Liver (tissue), 3 donors: Measurements from ENCODE around the gene PEX5.
A peak's percentile ranks its signal among the peaks of the same experiment; 100 is the strongest.

ENCODE experiments used
- GABPA ChIP-seq, 2 donors: IDR thresholded peaks in 1 of 2; conservative IDR thresholded peaks in 1 of 2; 2 replicates each; pipeline ENCODE4 v1.6.1; 2016; ENCODE audit warnings: antibody characterized with exemption in 2 of 2, mild to moderate bottlenecking in 1 of 2, moderate library complexity in 1 of 2
- NR2F2 ChIP-seq: IDR thresholded peaks from 2 replicates; pipeline ENCODE4 v1.6.1; 2016; ENCODE audit warnings: antibody characterized with exemption
- TAF1 ChIP-seq: conservative IDR thresholded peaks from 2 replicates; pipeline ENCODE4 v1.6.1; 2016; ENCODE audit warnings: antibody characterized with exemption, mild to moderate bottlenecking
- YY1 ChIP-seq: IDR thresholded peaks from 2 replicates; pipeline ENCODE4 v1.6.1; 2016; ENCODE audit warnings: antibody characterized with exemption, mild to moderate bottlenecking
- ZBTB33 ChIP-seq: IDR thresholded peaks from 2 replicates; pipeline ENCODE4 v1.6.1; 2016; ENCODE audit warnings: antibody characterized with exemption
- TF ChIP-seq, protein P1 (sequence below): IDR thresholded peaks from 2 replicates; pipeline ENCODE4 v1.6.1; 2016; ENCODE audit warnings: antibody characterized with exemption, mild to moderate bottlenecking
- TF ChIP-seq, protein P2 (sequence below): fragments of 150-350 bp; IDR thresholded peaks from 2 replicates; pipeline ENCODE4 v1.5.1; 2017; ENCODE audit warnings: improper control_type of control experiment, low read depth, low read length; ENCODE audit not compliant: missing input control
- donor health status: healthy.
- donor health status: healthy.

DNA sequence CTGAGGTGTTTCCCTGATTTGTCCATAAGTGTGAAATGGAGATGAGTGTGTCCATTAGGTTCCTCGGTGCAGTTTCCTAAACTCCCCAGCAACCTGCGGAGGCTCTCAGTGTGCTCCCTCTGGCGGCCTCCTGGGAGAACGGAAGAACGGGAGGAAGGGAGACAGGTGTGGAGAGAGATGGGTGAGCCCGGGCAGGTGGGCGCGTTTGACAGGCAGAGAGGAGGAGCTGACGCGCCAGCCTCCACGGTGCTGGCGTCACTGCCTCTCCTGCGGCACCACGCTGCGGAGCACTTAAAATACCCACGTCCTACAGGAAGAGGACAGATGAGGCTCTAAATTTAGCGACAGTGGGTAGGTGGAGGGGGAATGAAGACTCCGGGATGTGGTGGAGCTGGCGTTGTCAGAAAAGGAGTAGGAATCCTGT is 26.8 kb upstream of the PEX5 start:
- TF ChIP-seq, protein P1, sequence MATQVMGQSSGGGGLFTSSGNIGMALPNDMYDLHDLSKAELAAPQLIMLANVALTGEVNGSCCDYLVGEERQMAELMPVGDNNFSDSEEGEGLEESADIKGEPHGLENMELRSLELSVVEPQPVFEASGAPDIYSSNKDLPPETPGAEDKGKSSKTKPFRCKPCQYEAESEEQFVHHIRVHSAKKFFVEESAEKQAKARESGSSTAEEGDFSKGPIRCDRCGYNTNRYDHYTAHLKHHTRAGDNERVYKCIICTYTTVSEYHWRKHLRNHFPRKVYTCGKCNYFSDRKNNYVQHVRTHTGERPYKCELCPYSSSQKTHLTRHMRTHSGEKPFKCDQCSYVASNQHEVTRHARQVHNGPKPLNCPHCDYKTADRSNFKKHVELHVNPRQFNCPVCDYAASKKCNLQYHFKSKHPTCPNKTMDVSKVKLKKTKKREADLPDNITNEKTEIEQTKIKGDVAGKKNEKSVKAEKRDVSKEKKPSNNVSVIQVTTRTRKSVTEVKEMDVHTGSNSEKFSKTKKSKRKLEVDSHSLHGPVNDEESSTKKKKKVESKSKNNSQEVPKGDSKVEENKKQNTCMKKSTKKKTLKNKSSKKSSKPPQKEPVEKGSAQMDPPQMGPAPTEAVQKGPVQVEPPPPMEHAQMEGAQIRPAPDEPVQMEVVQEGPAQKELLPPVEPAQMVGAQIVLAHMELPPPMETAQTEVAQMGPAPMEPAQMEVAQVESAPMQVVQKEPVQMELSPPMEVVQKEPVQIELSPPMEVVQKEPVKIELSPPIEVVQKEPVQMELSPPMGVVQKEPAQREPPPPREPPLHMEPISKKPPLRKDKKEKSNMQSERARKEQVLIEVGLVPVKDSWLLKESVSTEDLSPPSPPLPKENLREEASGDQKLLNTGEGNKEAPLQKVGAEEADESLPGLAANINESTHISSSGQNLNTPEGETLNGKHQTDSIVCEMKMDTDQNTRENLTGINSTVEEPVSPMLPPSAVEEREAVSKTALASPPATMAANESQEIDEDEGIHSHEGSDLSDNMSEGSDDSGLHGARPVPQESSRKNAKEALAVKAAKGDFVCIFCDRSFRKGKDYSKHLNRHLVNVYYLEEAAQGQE, result no peak
- TF ChIP-seq, protein P2, sequence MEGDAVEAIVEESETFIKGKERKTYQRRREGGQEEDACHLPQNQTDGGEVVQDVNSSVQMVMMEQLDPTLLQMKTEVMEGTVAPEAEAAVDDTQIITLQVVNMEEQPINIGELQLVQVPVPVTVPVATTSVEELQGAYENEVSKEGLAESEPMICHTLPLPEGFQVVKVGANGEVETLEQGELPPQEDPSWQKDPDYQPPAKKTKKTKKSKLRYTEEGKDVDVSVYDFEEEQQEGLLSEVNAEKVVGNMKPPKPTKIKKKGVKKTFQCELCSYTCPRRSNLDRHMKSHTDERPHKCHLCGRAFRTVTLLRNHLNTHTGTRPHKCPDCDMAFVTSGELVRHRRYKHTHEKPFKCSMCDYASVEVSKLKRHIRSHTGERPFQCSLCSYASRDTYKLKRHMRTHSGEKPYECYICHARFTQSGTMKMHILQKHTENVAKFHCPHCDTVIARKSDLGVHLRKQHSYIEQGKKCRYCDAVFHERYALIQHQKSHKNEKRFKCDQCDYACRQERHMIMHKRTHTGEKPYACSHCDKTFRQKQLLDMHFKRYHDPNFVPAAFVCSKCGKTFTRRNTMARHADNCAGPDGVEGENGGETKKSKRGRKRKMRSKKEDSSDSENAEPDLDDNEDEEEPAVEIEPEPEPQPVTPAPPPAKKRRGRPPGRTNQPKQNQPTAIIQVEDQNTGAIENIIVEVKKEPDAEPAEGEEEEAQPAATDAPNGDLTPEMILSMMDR, result peak; percentile 58
- TF ChIP-seq ZBTB33 (no peak), YY1 (peak; percentile 50), GABPA (IDR thresholded peaks at IDR 0.05 in 1 of 2, conservative IDR thresholded peaks at IDR 0.05 in 1 of 2) (no peak), TAF1 (no peak), NR2F2 (no peak)
